Measurements from ENCODE around the gene STAT5A. TPM values are rescaled to one million over a fixed set of nuclear protein-coding genes. Genes with fewer than 3 reads are reported as not detected.

STAT5A gene
- total and polyA plus RNA-seq, 9 of the 15 experiments (the other 6 are each of a cell fraction or from before 2014, with no cell fraction given): 79.9 to 415 (median 196) TPM

DNA sequence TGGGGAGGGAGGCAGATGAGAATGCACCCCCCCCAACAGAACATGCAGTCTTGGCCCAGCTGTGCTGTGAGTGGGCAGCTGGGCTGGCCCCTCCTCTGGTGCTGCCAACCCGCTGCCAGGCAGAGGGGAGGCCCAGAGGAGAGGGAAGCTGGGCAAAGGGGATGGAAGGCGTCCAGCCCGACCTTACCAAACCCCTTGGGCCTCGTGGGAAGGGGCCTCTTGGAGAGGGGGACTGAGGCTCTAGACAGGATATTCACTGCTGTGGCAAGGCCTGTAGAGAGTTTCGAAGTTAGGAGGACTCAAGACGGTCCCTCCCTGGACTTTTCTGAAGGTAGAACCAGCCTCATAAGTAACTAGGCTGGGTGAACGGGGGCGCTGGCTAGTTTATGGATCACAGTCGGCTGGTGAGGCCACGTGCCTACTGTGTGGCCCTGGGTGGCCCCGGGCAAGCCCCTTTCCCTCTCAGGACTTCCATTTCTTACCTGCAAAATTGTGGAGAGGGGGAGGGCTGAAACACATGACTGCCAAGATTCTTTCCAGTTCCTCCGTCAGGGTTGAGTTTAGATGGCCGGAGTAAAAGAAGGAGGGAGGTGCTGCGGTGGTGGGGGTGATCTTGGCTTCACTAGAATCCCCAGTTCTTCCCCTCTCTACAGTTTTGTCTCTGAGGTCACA, 857 bp upstream of the STAT5A start (continued):
- TF ChIP-seq, protein P1, sequence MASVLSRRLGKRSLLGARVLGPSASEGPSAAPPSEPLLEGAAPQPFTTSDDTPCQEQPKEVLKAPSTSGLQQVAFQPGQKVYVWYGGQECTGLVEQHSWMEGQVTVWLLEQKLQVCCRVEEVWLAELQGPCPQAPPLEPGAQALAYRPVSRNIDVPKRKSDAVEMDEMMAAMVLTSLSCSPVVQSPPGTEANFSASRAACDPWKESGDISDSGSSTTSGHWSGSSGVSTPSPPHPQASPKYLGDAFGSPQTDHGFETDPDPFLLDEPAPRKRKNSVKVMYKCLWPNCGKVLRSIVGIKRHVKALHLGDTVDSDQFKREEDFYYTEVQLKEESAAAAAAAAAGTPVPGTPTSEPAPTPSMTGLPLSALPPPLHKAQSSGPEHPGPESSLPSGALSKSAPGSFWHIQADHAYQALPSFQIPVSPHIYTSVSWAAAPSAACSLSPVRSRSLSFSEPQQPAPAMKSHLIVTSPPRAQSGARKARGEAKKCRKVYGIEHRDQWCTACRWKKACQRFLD (CRISPR knock-in tag; IDR thresholded peaks at IDR 0.05): peak; percentile 72
- TF ChIP-seq, protein P2, sequence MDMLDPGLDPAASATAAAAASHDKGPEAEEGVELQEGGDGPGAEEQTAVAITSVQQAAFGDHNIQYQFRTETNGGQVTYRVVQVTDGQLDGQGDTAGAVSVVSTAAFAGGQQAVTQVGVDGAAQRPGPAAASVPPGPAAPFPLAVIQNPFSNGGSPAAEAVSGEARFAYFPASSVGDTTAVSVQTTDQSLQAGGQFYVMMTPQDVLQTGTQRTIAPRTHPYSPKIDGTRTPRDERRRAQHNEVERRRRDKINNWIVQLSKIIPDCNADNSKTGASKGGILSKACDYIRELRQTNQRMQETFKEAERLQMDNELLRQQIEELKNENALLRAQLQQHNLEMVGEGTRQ (CRISPR knock-in tag; IDR thresholded peaks at IDR 0.05): 0 out of 2 replicates have a peak, but pooled peaks have one; percentile 17
- TF ChIP-seq NCOA2 (IDR thresholded peaks at IDR 0.05; ENCODE audit: partially characterized antibody in 2 of 2): no peak
- TF ChIP-seq MYNN (IDR thresholded peaks at IDR 0.05): no peak
- no peak for TF ChIP-seq MYNN (CRISPR knock-in tag; IDR thresholded peaks at IDR 0.05)
- TF ChIP-seq EP400 (IDR thresholded peaks at IDR 0.05): peak; percentile 36; the same call in 1 of the 2 replicates
- TF ChIP-seq SUPT5H (IDR thresholded peaks at IDR 0.05): 0 out of 2 replicates have a peak, but pooled peaks have one; percentile 33
- TF ChIP-seq ZNF24 (IDR thresholded peaks at IDR 0.05): no peak
- TF ChIP-seq, protein P3, sequence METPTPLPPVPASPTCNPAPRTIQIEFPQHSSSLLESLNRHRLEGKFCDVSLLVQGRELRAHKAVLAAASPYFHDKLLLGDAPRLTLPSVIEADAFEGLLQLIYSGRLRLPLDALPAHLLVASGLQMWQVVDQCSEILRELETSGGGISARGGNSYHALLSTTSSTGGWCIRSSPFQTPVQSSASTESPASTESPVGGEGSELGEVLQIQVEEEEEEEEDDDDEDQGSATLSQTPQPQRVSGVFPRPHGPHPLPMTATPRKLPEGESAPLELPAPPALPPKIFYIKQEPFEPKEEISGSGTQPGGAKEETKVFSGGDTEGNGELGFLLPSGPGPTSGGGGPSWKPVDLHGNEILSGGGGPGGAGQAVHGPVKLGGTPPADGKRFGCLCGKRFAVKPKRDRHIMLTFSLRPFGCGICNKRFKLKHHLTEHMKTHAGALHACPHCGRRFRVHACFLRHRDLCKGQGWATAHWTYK (CRISPR knock-in tag; IDR thresholded peaks at IDR 0.05): 0 out of 2 replicates have a peak, but pooled peaks have one; percentile 35
- peak; percentile 78 for TF ChIP-seq NFRKB (IDR thresholded peaks at IDR 0.05; ENCODE audit: low read depth)
- TF ChIP-seq TAF1 (IDR thresholded peaks at IDR 0.05; ENCODE audit: control insufficient read depth, extremely low read depth, insufficient read depth, low read length, severe bottlenecking): no peak
- TF ChIP-seq, protein P4, sequence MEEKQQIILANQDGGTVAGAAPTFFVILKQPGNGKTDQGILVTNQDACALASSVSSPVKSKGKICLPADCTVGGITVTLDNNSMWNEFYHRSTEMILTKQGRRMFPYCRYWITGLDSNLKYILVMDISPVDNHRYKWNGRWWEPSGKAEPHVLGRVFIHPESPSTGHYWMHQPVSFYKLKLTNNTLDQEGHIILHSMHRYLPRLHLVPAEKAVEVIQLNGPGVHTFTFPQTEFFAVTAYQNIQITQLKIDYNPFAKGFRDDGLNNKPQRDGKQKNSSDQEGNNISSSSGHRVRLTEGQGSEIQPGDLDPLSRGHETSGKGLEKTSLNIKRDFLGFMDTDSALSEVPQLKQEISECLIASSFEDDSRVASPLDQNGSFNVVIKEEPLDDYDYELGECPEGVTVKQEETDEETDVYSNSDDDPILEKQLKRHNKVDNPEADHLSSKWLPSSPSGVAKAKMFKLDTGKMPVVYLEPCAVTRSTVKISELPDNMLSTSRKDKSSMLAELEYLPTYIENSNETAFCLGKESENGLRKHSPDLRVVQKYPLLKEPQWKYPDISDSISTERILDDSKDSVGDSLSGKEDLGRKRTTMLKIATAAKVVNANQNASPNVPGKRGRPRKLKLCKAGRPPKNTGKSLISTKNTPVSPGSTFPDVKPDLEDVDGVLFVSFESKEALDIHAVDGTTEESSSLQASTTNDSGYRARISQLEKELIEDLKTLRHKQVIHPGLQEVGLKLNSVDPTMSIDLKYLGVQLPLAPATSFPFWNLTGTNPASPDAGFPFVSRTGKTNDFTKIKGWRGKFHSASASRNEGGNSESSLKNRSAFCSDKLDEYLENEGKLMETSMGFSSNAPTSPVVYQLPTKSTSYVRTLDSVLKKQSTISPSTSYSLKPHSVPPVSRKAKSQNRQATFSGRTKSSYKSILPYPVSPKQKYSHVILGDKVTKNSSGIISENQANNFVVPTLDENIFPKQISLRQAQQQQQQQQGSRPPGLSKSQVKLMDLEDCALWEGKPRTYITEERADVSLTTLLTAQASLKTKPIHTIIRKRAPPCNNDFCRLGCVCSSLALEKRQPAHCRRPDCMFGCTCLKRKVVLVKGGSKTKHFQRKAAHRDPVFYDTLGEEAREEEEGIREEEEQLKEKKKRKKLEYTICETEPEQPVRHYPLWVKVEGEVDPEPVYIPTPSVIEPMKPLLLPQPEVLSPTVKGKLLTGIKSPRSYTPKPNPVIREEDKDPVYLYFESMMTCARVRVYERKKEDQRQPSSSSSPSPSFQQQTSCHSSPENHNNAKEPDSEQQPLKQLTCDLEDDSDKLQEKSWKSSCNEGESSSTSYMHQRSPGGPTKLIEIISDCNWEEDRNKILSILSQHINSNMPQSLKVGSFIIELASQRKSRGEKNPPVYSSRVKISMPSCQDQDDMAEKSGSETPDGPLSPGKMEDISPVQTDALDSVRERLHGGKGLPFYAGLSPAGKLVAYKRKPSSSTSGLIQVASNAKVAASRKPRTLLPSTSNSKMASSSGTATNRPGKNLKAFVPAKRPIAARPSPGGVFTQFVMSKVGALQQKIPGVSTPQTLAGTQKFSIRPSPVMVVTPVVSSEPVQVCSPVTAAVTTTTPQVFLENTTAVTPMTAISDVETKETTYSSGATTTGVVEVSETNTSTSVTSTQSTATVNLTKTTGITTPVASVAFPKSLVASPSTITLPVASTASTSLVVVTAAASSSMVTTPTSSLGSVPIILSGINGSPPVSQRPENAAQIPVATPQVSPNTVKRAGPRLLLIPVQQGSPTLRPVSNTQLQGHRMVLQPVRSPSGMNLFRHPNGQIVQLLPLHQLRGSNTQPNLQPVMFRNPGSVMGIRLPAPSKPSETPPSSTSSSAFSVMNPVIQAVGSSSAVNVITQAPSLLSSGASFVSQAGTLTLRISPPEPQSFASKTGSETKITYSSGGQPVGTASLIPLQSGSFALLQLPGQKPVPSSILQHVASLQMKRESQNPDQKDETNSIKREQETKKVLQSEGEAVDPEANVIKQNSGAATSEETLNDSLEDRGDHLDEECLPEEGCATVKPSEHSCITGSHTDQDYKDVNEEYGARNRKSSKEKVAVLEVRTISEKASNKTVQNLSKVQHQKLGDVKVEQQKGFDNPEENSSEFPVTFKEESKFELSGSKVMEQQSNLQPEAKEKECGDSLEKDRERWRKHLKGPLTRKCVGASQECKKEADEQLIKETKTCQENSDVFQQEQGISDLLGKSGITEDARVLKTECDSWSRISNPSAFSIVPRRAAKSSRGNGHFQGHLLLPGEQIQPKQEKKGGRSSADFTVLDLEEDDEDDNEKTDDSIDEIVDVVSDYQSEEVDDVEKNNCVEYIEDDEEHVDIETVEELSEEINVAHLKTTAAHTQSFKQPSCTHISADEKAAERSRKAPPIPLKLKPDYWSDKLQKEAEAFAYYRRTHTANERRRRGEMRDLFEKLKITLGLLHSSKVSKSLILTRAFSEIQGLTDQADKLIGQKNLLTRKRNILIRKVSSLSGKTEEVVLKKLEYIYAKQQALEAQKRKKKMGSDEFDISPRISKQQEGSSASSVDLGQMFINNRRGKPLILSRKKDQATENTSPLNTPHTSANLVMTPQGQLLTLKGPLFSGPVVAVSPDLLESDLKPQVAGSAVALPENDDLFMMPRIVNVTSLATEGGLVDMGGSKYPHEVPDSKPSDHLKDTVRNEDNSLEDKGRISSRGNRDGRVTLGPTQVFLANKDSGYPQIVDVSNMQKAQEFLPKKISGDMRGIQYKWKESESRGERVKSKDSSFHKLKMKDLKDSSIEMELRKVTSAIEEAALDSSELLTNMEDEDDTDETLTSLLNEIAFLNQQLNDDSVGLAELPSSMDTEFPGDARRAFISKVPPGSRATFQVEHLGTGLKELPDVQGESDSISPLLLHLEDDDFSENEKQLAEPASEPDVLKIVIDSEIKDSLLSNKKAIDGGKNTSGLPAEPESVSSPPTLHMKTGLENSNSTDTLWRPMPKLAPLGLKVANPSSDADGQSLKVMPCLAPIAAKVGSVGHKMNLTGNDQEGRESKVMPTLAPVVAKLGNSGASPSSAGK (IDR thresholded peaks at IDR 0.05): peak; percentile 86

Measured in K562 (cell line).